Measurements from ENCODE around the gene GAREM1. TPM values are rescaled to one million over a fixed set of nuclear protein-coding genes. Genes with fewer than 3 reads are reported as not detected.

Gene GAREM1
- total RNA-seq, 1 experiment from 2014 or later: 4.7 TPM

- no peak for ATAC-seq
- intact Hi-C loops (cut with micrococcal nuclease; ENCODE audit: unreplicated experiment) (no loop called here), in situ Hi-C loops (cut with HindIII; ENCODE audit: low pct_unique_long_range_greater_than_20kb, low sequenced_read_pairs) (no loop called here)
- H3K4me1 ChIP-seq (ENCODE audit: control insufficient read depth, insufficient read depth, low read length): no peaks in the 10 kb centered on the region
- ChIA-PET CTCF (no interaction called here), POLR2A (no interaction called here)
- TF ChIP-seq TCF7L2 (IDR thresholded peaks at IDR 0.05; ENCODE audit: low read depth, low read length): no peak
- no peak for TF ChIP-seq POLR2AphosphoS5 (IDR thresholded peaks at IDR 0.05; ENCODE audit: low read depth, low read length)
- no peak overlapping the region for H3K27ac ChIP-seq (ENCODE audit: low read length)
- H3K27me3 ChIP-seq (ENCODE audit: control insufficient read depth, insufficient read depth, low read length): no peaks in the 10 kb centered on the region; the same call in 1 of the 2 replicates
- DNase-seq (ENCODE audit: low read depth, low spot score): no peak
- BruUV-seq (replicated peaks): no TSS peak
- no peaks in the 10 kb centered on the region for H3K9me3 ChIP-seq (ENCODE audit: control insufficient read depth, insufficient read depth, low read depth, low read length)
- no peaks in the 10 kb centered on the region for H3K36me3 ChIP-seq (ENCODE audit: control insufficient read depth, insufficient read depth, low read length)
- H3K4me3 ChIP-seq (ENCODE audit: low read depth in 2 of 2, low read length in 2 of 2): no peak overlapping the region
Measured at GRCh38 chr18:32244881-32245280, 225.8 kb downstream of the GAREM1 start.

DNA sequence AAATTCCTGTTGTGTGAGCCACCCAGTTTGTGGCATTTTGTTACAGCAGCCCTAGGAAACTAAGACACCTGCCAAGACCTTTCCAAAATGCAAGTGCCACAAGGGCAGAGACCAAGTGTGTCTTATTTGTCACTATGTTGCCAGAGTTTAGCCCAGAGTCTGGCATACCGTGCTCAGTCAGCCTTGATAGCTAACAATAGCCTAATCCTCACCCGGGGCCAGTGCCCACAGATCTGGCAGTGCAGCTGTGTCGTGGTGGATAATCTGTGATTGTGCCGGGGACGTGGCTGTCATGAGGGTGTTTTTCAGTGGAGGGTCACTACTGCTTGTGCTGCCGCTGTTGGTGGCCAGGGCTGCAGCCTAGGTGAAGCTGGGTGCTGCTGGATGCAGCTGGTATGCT, 227.3 kb downstream of the GAREM1 start:
- no peaks in the 10 kb centered on the region for H3K36me3 ChIP-seq (ENCODE audit: control insufficient read depth, insufficient read depth, low read length)
- POLR2A ChIA-PET: no interaction called here
- no peaks in the 10 kb centered on the region; the same call in 1 of the 2 replicates for H3K27me3 ChIP-seq (ENCODE audit: control insufficient read depth, insufficient read depth, low read length)
- CTCF ChIA-PET: no interaction called here
- BruUV-seq (replicated peaks): no TSS peak
- H3K27ac ChIP-seq (ENCODE audit: low read length): no peak overlapping the region
- no peaks in the 10 kb centered on the region for H3K4me1 ChIP-seq (ENCODE audit: control insufficient read depth, insufficient read depth, low read length)
- DNase-seq (ENCODE audit: low read depth, low spot score) (no peak), ATAC-seq (no peak)
- H3K4me3 ChIP-seq (ENCODE audit: low read depth in 2 of 2, low read length in 2 of 2): no peak overlapping the region
- no peaks in the 10 kb centered on the region for H3K9me3 ChIP-seq (ENCODE audit: control insufficient read depth, insufficient read depth, low read depth, low read length)
- TF ChIP-seq SIN3A (IDR thresholded peaks at IDR 0.05; ENCODE audit: borderline replicate concordance, insufficient read depth, low read depth, low read length): no peak
- TF ChIP-seq POLR2AphosphoS5 (IDR thresholded peaks at IDR 0.05; ENCODE audit: low read depth, low read length): no peak
- no peak for TF ChIP-seq CTCF (IDR thresholded peaks at IDR 0.05)
- TF ChIP-seq TCF7L2 (IDR thresholded peaks at IDR 0.05; ENCODE audit: low read depth, low read length): no peak
- TF ChIP-seq, protein P1, sequence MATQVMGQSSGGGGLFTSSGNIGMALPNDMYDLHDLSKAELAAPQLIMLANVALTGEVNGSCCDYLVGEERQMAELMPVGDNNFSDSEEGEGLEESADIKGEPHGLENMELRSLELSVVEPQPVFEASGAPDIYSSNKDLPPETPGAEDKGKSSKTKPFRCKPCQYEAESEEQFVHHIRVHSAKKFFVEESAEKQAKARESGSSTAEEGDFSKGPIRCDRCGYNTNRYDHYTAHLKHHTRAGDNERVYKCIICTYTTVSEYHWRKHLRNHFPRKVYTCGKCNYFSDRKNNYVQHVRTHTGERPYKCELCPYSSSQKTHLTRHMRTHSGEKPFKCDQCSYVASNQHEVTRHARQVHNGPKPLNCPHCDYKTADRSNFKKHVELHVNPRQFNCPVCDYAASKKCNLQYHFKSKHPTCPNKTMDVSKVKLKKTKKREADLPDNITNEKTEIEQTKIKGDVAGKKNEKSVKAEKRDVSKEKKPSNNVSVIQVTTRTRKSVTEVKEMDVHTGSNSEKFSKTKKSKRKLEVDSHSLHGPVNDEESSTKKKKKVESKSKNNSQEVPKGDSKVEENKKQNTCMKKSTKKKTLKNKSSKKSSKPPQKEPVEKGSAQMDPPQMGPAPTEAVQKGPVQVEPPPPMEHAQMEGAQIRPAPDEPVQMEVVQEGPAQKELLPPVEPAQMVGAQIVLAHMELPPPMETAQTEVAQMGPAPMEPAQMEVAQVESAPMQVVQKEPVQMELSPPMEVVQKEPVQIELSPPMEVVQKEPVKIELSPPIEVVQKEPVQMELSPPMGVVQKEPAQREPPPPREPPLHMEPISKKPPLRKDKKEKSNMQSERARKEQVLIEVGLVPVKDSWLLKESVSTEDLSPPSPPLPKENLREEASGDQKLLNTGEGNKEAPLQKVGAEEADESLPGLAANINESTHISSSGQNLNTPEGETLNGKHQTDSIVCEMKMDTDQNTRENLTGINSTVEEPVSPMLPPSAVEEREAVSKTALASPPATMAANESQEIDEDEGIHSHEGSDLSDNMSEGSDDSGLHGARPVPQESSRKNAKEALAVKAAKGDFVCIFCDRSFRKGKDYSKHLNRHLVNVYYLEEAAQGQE (IDR thresholded peaks at IDR 0.05; ENCODE audit: insufficient read depth in 1 of 2, low read depth in 2 of 2, low read length in 1 of 2): no peak
- in situ Hi-C loops (cut with HindIII; ENCODE audit: low pct_unique_long_range_greater_than_20kb, low sequenced_read_pairs): no loop called here
- intact Hi-C loops (cut with micrococcal nuclease; ENCODE audit: unreplicated experiment): no loop called here

GRCh38 chr18:32242395-32242794, 228.3 kb downstream of the GAREM1 start:
- Histone ChIP-seq H3K4me1 (ENCODE audit: control insufficient read depth, insufficient read depth, low read length) (no peaks in the 10 kb centered on the region), H3K4me3 (ENCODE audit: low read depth in 2 of 2, low read length in 2 of 2) (no peak overlapping the region), H3K27ac (ENCODE audit: low read length) (no peak overlapping the region), H3K9me3 (ENCODE audit: control insufficient read depth, insufficient read depth, low read depth, low read length) (no peaks in the 10 kb centered on the region), H3K27me3 (ENCODE audit: control insufficient read depth, insufficient read depth, low read length) (no peaks in the 10 kb centered on the region; the same call in 1 of the 2 replicates), H3K36me3 (ENCODE audit: control insufficient read depth, insufficient read depth, low read length) (no peaks in the 10 kb centered on the region)
- TF ChIP-seq POLR2AphosphoS5 (IDR thresholded peaks at IDR 0.05; ENCODE audit: low read depth, low read length) (no peak), TCF7L2 (IDR thresholded peaks at IDR 0.05; ENCODE audit: low read depth, low read length) (no peak), CTCF (IDR thresholded peaks at IDR 0.05) (no peak), SIN3A (IDR thresholded peaks at IDR 0.05; ENCODE audit: borderline replicate concordance, insufficient read depth, low read depth, low read length) (no peak)
- TF ChIP-seq, protein P1 (IDR thresholded peaks at IDR 0.05; ENCODE audit: insufficient read depth in 1 of 2, low read depth in 2 of 2, low read length in 1 of 2): no peak
- intact Hi-C loops (cut with micrococcal nuclease; ENCODE audit: unreplicated experiment) (no loop called here), in situ Hi-C loops (cut with HindIII; ENCODE audit: low pct_unique_long_range_greater_than_20kb, low sequenced_read_pairs) (no loop called here)
- ATAC-seq (no peak), DNase-seq (ENCODE audit: low read depth, low spot score) (no peak)
- ChIA-PET CTCF (no interaction called here), POLR2A (no interaction called here)
- no TSS peak for BruUV-seq (replicated peaks)

Data from Panc1 (cell line).